GM13977 (cell line): ENCODE measurements around the gene ZXDC.

ENCODE experiments used
- DNase-seq: peaks from one replicate; pipeline ENCODE4 v3.0.0; 2012; ENCODE audit warnings: low spot score
- in situ Hi-C: fragments of 300-500 bp; cut with MboI; formaldehyde crosslinking; loops from one replicate; pipeline ENCODE4 v1.12.0; 2022; ENCODE audit warnings: low sequenced_read_pairs, low pct_unique_long_range_greater_than_20kb, mixed read lengths, inconsistent platforms; ENCODE audit not compliant: unreplicated experiment
- TF ChIP-seq, protein P1 (sequence below): IDR thresholded peaks from 2 replicates; pipeline ENCODE4 v1.5.1; 2012; ENCODE audit warnings: mild to moderate bottlenecking, control low read depth; ENCODE audit not compliant: insufficient read depth; ENCODE audit errors: extremely low read depth, missing control alignments

Gene ZXDC

GRCh38 chr3:126493051-126493450 lies 17.4 kb upstream of the ZXDC start:
- TF ChIP-seq, protein P1, sequence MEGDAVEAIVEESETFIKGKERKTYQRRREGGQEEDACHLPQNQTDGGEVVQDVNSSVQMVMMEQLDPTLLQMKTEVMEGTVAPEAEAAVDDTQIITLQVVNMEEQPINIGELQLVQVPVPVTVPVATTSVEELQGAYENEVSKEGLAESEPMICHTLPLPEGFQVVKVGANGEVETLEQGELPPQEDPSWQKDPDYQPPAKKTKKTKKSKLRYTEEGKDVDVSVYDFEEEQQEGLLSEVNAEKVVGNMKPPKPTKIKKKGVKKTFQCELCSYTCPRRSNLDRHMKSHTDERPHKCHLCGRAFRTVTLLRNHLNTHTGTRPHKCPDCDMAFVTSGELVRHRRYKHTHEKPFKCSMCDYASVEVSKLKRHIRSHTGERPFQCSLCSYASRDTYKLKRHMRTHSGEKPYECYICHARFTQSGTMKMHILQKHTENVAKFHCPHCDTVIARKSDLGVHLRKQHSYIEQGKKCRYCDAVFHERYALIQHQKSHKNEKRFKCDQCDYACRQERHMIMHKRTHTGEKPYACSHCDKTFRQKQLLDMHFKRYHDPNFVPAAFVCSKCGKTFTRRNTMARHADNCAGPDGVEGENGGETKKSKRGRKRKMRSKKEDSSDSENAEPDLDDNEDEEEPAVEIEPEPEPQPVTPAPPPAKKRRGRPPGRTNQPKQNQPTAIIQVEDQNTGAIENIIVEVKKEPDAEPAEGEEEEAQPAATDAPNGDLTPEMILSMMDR, result no peak
- in situ Hi-C loops, result no loop called here
- no peak for DNase-seq

DNA sequence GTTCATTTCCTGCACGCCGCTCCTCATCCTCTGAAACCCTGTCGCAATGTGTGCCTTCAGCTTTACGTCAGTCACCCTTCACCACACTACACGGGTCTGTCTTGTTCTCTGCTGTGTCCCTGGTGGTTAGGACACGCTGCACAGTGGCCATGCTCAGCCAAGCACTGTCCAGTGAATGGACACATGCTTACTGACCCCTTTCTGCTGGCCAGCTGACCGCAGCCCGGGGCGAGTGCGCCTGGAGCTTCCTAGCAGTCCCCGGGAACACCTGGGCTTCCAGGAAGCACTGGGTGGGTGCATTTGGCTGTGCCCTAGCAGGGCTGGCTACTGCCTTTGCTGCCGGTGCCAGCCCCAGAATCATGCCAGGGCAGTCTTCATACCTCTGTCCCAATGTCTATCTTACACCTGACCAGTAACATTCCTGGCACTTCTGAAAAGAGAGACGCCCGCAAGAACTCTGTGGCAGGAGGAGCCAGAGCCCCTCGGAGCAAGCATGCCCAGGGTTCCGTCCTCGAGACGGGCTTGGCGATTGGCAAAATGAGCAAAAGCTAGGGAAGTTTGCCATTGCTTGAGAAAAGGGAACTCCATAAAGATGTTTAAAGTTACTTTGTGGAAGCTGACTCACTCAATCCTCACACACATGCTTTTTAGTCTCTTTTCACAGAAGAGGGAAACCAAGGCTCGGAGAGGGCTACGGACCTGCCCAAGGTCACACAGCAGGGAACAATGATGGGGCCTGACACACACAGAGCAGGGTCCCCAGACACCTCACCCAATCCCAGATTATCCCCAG lies 15.7 kb upstream of the ZXDC start:
- in situ Hi-C loops, result no loop called here
- TF ChIP-seq, protein P1, result no peak
- no peak for DNase-seq

DNA sequence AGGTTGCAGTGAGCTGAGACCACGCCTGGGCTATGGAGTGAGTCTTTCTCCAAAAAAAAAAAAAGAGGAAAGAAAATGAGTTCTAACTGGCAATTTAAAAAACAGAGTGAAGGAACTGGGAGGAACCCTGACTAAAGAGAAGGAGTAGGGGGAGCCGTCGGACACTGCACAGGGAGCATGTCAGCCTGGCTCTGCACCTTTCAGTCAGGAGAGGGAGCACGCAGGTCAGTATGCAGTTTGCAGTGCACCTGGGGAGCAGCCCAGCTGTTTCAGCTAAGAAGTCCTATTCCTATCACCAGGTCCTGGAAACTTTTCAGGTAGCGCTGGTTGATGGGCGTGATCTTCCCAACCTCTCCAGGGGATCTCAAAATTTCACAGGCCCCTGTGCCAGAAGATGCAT lies 14.9 kb upstream of the ZXDC start:
- no peak for DNase-seq
- TF ChIP-seq, protein P1, result peak; percentile 8
- in situ Hi-C loops, result no loop called here

- no peak for DNase-seq
- in situ Hi-C loops, result no loop called here
- TF ChIP-seq, protein P1, result no peak
These were observed 13.3 kb upstream of the ZXDC start for GRCh38 chr3:126488886-126489569.

- no peak for DNase-seq
- in situ Hi-C loops, result no loop called here
- TF ChIP-seq, protein P1, result no peak
These were observed 12.5 kb upstream of the ZXDC start for GRCh38 chr3:126488185-126488584.

- no peak for DNase-seq
- TF ChIP-seq, protein P1, result no peak
- in situ Hi-C loops, result no loop called here
These were observed 11.6 kb upstream of the ZXDC start for GRCh38 chr3:126487151-126487771.
